Tibial nerve (tissue), 3 donors: ENCODE results near the gene NEDD4L.

Experiments
- POLR2A ChIP-seq, 2 donors: fragments of 450-650 bp; IDR thresholded peaks; one replicate each; pipeline ENCODE4 v1.6.1; 2017; ENCODE audit warnings: antibody characterized with exemption in 2 of 2, mild to moderate bottlenecking in 2 of 2, moderate library complexity in 2 of 2
- TF ChIP-seq, protein P1 (sequence below), 5 experiments: fragments of 200-600 bp in 3 of 5; fragments of 450-650 bp in 2 of 5; sonication (generic) in 3 of 5; IDR thresholded peaks; one replicate each; pipeline ENCODE4 v1.5.1; 2016 to 2019; ENCODE audit warnings: antibody characterized with exemption in 5 of 5, mild to moderate bottlenecking in 3 of 5, moderate library complexity in 2 of 5

GRCh38 chr18:58102875-58103274 is 58.8 kb downstream of the NEDD4L start:
- TF ChIP-seq, protein P1, sequence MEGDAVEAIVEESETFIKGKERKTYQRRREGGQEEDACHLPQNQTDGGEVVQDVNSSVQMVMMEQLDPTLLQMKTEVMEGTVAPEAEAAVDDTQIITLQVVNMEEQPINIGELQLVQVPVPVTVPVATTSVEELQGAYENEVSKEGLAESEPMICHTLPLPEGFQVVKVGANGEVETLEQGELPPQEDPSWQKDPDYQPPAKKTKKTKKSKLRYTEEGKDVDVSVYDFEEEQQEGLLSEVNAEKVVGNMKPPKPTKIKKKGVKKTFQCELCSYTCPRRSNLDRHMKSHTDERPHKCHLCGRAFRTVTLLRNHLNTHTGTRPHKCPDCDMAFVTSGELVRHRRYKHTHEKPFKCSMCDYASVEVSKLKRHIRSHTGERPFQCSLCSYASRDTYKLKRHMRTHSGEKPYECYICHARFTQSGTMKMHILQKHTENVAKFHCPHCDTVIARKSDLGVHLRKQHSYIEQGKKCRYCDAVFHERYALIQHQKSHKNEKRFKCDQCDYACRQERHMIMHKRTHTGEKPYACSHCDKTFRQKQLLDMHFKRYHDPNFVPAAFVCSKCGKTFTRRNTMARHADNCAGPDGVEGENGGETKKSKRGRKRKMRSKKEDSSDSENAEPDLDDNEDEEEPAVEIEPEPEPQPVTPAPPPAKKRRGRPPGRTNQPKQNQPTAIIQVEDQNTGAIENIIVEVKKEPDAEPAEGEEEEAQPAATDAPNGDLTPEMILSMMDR (IDR thresholded peaks at IDR 0.05) = no peak
- no peak for TF ChIP-seq POLR2A (IDR thresholded peaks at IDR 0.05)
